Activated T-cell treated with anti-CD3 and anti-CD28 coated beads, Interleukin-2, amount 50 U/mL, for 72 hours (primary cell): ENCODE measurements around the gene ASTN1. TPM values are rescaled to one million over a fixed set of nuclear protein-coding genes. Genes with fewer than 3 reads are reported as not detected.
"Not testable (repeated sequence)": the region's sequence is repeated elsewhere in the genome, so short reads cannot be mapped to it uniquely, and the experiment has no call there.

ENCODE experiments used
- ATAC-seq, 2 donors: fragments of 150-1000 bp; cut with Tn5 transposase; replicated peaks in 1 of 2; 2 replicates each; pipeline ENCODE4 v1.10.0; 2021; ENCODE audit warnings: moderate library complexity in 2 of 2, mild to moderate bottlenecking in 1 of 2
- DNase-seq, 2 donors: peaks; one replicate each; pipeline ENCODE4 v3.0.0; 2021 to 2022; ENCODE audit warnings: mixed read lengths in 1 of 2
- H3K27ac Mint-ChIP-seq: one replicate; pipeline ENCODE4 v1.8.0; 2022; ENCODE audit warnings: mild to moderate bottlenecking, moderate library complexity, mixed read lengths
- H3K27me3 Mint-ChIP-seq: one replicate; pipeline ENCODE4 v1.8.0; 2022; ENCODE audit warnings: low read depth, mixed read lengths
- H3K36me3 Mint-ChIP-seq, 2 donors: one replicate each; pipeline ENCODE4 v1.8.0; 2022; ENCODE audit warnings: mixed read lengths in 2 of 2, mild to moderate bottlenecking in 1 of 2; ENCODE audit not compliant: insufficient read depth in 2 of 2
- H3K4me1 Mint-ChIP-seq: one replicate; pipeline ENCODE4 v1.8.0; 2022; ENCODE audit warnings: low read depth, mixed read lengths
- H3K4me3 Mint-ChIP-seq, 2 donors: one replicate each; pipeline ENCODE4 v1.8.0; 2022; ENCODE audit warnings: mild to moderate bottlenecking in 2 of 2, mixed read lengths in 2 of 2, moderate library complexity in 2 of 2
- H3K9me3 Mint-ChIP-seq, 2 donors: one replicate each; pipeline ENCODE4 v1.8.0; 2022; ENCODE audit warnings: mixed read lengths in 2 of 2
- total RNA-seq, 2 donors: library from RNA; stranded (reverse); gene quantifications; one replicate each; pipeline ENCODE4 v1.2.3, GENCODE V29; 2022

The ASTN1 gene
- total RNA-seq, 2 donors from 2014 or later: not detected

GRCh38 chr1:177077006-177077405 lies 87.5 kb downstream of the ASTN1 start:
- Mint-ChIP-seq H3K4me1 (no peaks in the 10 kb centered on the region), H3K27ac (no peak overlapping the region), H3K27me3 (no peaks in the 10 kb centered on the region), H3K4me3 (no peak overlapping the region), H3K36me3 (no peaks in the 10 kb centered on the region), H3K9me3 (peaks cover 0 to 6% of the 10 kb centered on the region in 2 donors)
- no peak for DNase-seq
- ATAC-seq: no peak

GRCh38 chr1:177074811-177075210 lies 89.7 kb downstream of the ASTN1 start:
- DNase-seq, H3K27me3 Mint-ChIP-seq, H3K4me3 Mint-ChIP-seq, H3K27ac Mint-ChIP-seq, H3K9me3 Mint-ChIP-seq, H3K4me1 Mint-ChIP-seq, H3K36me3 Mint-ChIP-seq, ATAC-seq: not testable (repeated sequence)

GRCh38 chr1:177069490-177069889 lies 95.0 kb downstream of the ASTN1 start:
- Mint-ChIP-seq H3K36me3 (no peaks in the 10 kb centered on the region), H3K9me3 (peaks cover 3% of the 10 kb centered on the region in 2 donors), H3K4me1 (no peaks in the 10 kb centered on the region), H3K27ac (no peak overlapping the region), H3K27me3 (no peaks in the 10 kb centered on the region), H3K4me3 (no peak overlapping the region)
- DNase-seq: no peak
- ATAC-seq: no peak

GRCh38 chr1:177067752-177068410 lies 96.6 kb downstream of the ASTN1 start:
- no peak for ATAC-seq
- no peak overlapping the region for H3K4me3 Mint-ChIP-seq

GRCh38 chr1:177065430-177065829 lies 99.1 kb downstream of the ASTN1 start:
- H3K4me1 Mint-ChIP-seq: no peaks in the 10 kb centered on the region
- no peaks in the 10 kb centered on the region for H3K36me3 Mint-ChIP-seq
- H3K27ac Mint-ChIP-seq: no peak overlapping the region
- peaks cover 6 to 7% of the 10 kb centered on the region in 2 donors for H3K9me3 Mint-ChIP-seq
- no peak for DNase-seq
- H3K4me3 Mint-ChIP-seq: no peak overlapping the region
- no peak for ATAC-seq
- no peaks in the 10 kb centered on the region for H3K27me3 Mint-ChIP-seq

More at GRCh38 chr1:177067752-177068410, 96.6 kb downstream of the ASTN1 start:
- DNase-seq: no peak
- no peak overlapping the region for H3K27ac Mint-ChIP-seq
- H3K4me1 Mint-ChIP-seq: no peaks in the 10 kb centered on the region
- no peaks in the 10 kb centered on the region for H3K36me3 Mint-ChIP-seq
- H3K9me3 Mint-ChIP-seq: peaks cover 4 to 6% of the 10 kb centered on the region in 2 donors
- no peaks in the 10 kb centered on the region for H3K27me3 Mint-ChIP-seq

GRCh38 chr1:177063648-177064047 lies 100.9 kb downstream of the ASTN1 start:
- no peaks in the 10 kb centered on the region for H3K4me1 Mint-ChIP-seq
- no peak for ATAC-seq
- H3K27me3 Mint-ChIP-seq: no peaks in the 10 kb centered on the region
- H3K9me3 Mint-ChIP-seq: peaks cover 6 to 7% of the 10 kb centered on the region in 2 donors
- no peak overlapping the region for H3K27ac Mint-ChIP-seq
- no peak overlapping the region for H3K4me3 Mint-ChIP-seq
- no peaks in the 10 kb centered on the region for H3K36me3 Mint-ChIP-seq
- no peak for DNase-seq

GRCh38 chr1:177054542-177054941 lies 110.0 kb downstream of the ASTN1 start:
- no peaks in the 10 kb centered on the region for H3K36me3 Mint-ChIP-seq
- DNase-seq (no peak), ATAC-seq (no peak)
- H3K9me3 Mint-ChIP-seq: no peaks in the 10 kb centered on the region
- no peak overlapping the region for H3K27ac Mint-ChIP-seq
- no peak overlapping the region for H3K4me3 Mint-ChIP-seq
- H3K27me3 Mint-ChIP-seq: no peaks in the 10 kb centered on the region
- H3K4me1 Mint-ChIP-seq: no peaks in the 10 kb centered on the region

GRCh38 chr1:177053648-177054047 lies 110.9 kb downstream of the ASTN1 start:
- H3K27me3 Mint-ChIP-seq: no peaks in the 10 kb centered on the region
- H3K27ac Mint-ChIP-seq: no peak overlapping the region
- ATAC-seq (no peak), DNase-seq (no peak)
- no peak overlapping the region for H3K4me3 Mint-ChIP-seq
- no peaks in the 10 kb centered on the region for H3K9me3 Mint-ChIP-seq
- no peaks in the 10 kb centered on the region for H3K4me1 Mint-ChIP-seq
- no peaks in the 10 kb centered on the region for H3K36me3 Mint-ChIP-seq

- DNase-seq (no peak), ATAC-seq (no peak)
- Mint-ChIP-seq H3K4me1 (no peaks in the 10 kb centered on the region), H3K4me3 (no peak overlapping the region), H3K27me3 (no peaks in the 10 kb centered on the region), H3K9me3 (peaks cover 0 to 6% of the 10 kb centered on the region in 2 donors), H3K36me3 (peaks cover 0 to 2% of the 10 kb centered on the region in 2 donors), H3K27ac (no peak overlapping the region)
Observed at GRCh38 chr1:177048314-177049069, 116.0 kb downstream of the ASTN1 start.

GRCh38 chr1:177045151-177045550 lies 119.4 kb downstream of the ASTN1 start:
- no peak for DNase-seq
- H3K27ac Mint-ChIP-seq: no peak overlapping the region
- peaks cover 0 to 2% of the 10 kb centered on the region in 2 donors for H3K36me3 Mint-ChIP-seq
- H3K27me3 Mint-ChIP-seq: no peaks in the 10 kb centered on the region
- H3K9me3 Mint-ChIP-seq: peaks cover 0 to 6% of the 10 kb centered on the region in 2 donors
- no peak for ATAC-seq
- H3K4me3 Mint-ChIP-seq: no peak overlapping the region
- H3K4me1 Mint-ChIP-seq: no peaks in the 10 kb centered on the region

- peaks cover 0 to 2% of the 10 kb centered on the region in 2 donors for H3K36me3 Mint-ChIP-seq
- no peak for ATAC-seq
- H3K9me3 Mint-ChIP-seq: peaks cover 0 to 6% of the 10 kb centered on the region in 2 donors
- DNase-seq: no peak
- no peaks in the 10 kb centered on the region for H3K4me1 Mint-ChIP-seq
- no peak overlapping the region for H3K4me3 Mint-ChIP-seq
- H3K27me3 Mint-ChIP-seq: no peaks in the 10 kb centered on the region
- no peak overlapping the region for H3K27ac Mint-ChIP-seq
Observed at GRCh38 chr1:177044390-177044789, 120.1 kb downstream of the ASTN1 start.

GRCh38 chr1:177043597-177043996 lies 120.9 kb downstream of the ASTN1 start:
- no peak overlapping the region for H3K27ac Mint-ChIP-seq
- DNase-seq: no peak
- ATAC-seq: no peak
- no peak overlapping the region for H3K4me3 Mint-ChIP-seq
- peaks cover 0 to 6% of the 10 kb centered on the region in 2 donors for H3K9me3 Mint-ChIP-seq
- H3K36me3 Mint-ChIP-seq: peaks cover 0 to 2% of the 10 kb centered on the region in 2 donors
- no peaks in the 10 kb centered on the region for H3K4me1 Mint-ChIP-seq
- H3K27me3 Mint-ChIP-seq: no peaks in the 10 kb centered on the region

- H3K4me3 Mint-ChIP-seq: no peak overlapping the region
- H3K9me3 Mint-ChIP-seq: peaks cover 0 to 2% of the 10 kb centered on the region in 2 donors
- DNase-seq: no peak
- ATAC-seq: no peak
- H3K27ac Mint-ChIP-seq: no peak overlapping the region
- no peaks in the 10 kb centered on the region for H3K27me3 Mint-ChIP-seq
- no peaks in the 10 kb centered on the region for H3K4me1 Mint-ChIP-seq
- no peaks in the 10 kb centered on the region for H3K36me3 Mint-ChIP-seq
Observed at GRCh38 chr1:177035586-177035985, 128.9 kb downstream of the ASTN1 start.
